OCI-LY3 (cell line): Measurements from ENCODE around the gene C1QTNF1.

Experiments used
- CTCF ChIP-seq: fragments of 200-600, 300-600 bp; sonication (generic); IDR thresholded peaks from 2 replicates; pipeline ENCODE4 v1.5.1; 2014; ENCODE audit warnings: antibody characterized with exemption, low read length, low read depth
- EZH2phosphoT487 ChIP-seq: fragments of 200-600 bp; shearing (Covaris generic); IDR thresholded peaks from 2 replicates; pipeline ENCODE4 v1.6.1; 2018; ENCODE audit warnings: antibody characterized with exemption, mixed run types, low read depth

GRCh38 chr17:79096477-79096876 is 72.5 kb downstream of the C1QTNF1 start:
- TF ChIP-seq CTCF (no peak), EZH2phosphoT487 (no peak)
